Testis (tissue), 2 donors: Measurements from ENCODE around the gene LYSMD4.

Experiments
- POLR2A ChIP-seq: fragments of 450-650 bp; IDR thresholded peaks from one replicate; pipeline ENCODE4 v1.6.1; 2017; ENCODE audit warnings: antibody characterized with exemption, mild to moderate bottlenecking, moderate library complexity
- TF ChIP-seq, protein P1 (sequence below), 3 experiments: fragments of 450-650 bp in 2 of 3; fragments of 200-600 bp in 1 of 3; sonication (generic) in 1 of 3; IDR thresholded peaks; one replicate each; pipeline ENCODE4 v1.5.1; 2016 to 2019; ENCODE audit warnings: antibody characterized with exemption in 3 of 3, mild to moderate bottlenecking in 2 of 3, moderate library complexity in 1 of 3

DNA sequence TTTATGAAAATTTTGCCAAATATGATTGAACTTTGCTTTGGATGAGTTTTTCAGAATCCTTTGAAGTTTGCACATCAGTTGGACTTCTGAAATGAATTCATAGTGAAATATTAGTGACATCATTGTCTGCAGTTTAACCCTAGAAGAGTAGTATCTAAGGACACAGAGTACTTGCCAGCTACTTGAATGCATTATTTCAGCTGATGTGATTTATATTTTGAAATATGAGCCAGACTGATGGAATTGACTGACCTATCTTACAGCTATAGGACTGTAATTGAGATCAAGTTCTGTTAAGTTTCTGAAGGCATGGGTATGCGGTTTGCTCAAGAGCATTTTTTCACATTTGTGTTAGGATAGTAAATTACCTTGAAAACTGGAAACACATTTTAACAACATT, 51.2 kb downstream of the LYSMD4 start:
- TF ChIP-seq, protein P1, sequence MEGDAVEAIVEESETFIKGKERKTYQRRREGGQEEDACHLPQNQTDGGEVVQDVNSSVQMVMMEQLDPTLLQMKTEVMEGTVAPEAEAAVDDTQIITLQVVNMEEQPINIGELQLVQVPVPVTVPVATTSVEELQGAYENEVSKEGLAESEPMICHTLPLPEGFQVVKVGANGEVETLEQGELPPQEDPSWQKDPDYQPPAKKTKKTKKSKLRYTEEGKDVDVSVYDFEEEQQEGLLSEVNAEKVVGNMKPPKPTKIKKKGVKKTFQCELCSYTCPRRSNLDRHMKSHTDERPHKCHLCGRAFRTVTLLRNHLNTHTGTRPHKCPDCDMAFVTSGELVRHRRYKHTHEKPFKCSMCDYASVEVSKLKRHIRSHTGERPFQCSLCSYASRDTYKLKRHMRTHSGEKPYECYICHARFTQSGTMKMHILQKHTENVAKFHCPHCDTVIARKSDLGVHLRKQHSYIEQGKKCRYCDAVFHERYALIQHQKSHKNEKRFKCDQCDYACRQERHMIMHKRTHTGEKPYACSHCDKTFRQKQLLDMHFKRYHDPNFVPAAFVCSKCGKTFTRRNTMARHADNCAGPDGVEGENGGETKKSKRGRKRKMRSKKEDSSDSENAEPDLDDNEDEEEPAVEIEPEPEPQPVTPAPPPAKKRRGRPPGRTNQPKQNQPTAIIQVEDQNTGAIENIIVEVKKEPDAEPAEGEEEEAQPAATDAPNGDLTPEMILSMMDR (IDR thresholded peaks at IDR 0.05) = no peak
- TF ChIP-seq POLR2A = no peak
